K562 (cell line): ENCODE measurements around the gene RBM26. TPM values are rescaled to one million over a fixed set of nuclear protein-coding genes. Genes with fewer than 3 reads are reported as not detected.

ENCODE experiments used
- FIP1L1 ChIP-seq: fragments of 200-400 bp; formaldehyde crosslinking; IDR thresholded peaks from 2 replicates; pipeline ENCODE4 v1.6.1; 2018; ENCODE audit warnings: mild to moderate bottlenecking, low read depth, low read length; ENCODE audit not compliant: poor library complexity, severe bottlenecking
- KDM2B ChIP-seq: fragments of 250-450 bp; sonication (Bioruptor Pico); IDR thresholded peaks from 2 replicates; pipeline ENCODE4 v1.8.0; 2021; ENCODE audit warnings: mild to moderate bottlenecking, moderate library complexity
- POLR2G ChIP-seq: fragments of 200-400 bp; formaldehyde crosslinking; IDR thresholded peaks from 2 replicates; pipeline ENCODE4 v1.6.1; 2017; ENCODE audit warnings: low read depth, mild to moderate bottlenecking, antibody characterized with exemption, low read length, moderate library complexity
- TAF9B ChIP-seq: fragments of 450-650 bp; IDR thresholded peaks from 2 replicates; pipeline ENCODE4 v1.6.1; 2018; ENCODE audit warnings: mild to moderate bottlenecking; ENCODE audit not compliant: partially characterized antibody
- TEAD4 ChIP-seq, 2 experiments: sonication (generic) in 1 of 2; formaldehyde crosslinking in 1 of 2; IDR thresholded peaks; 2 replicates each; pipeline versions ENCODE4 v1.6.1 to v1.8.0; 2012 to 2022; ENCODE audit warnings: borderline replicate concordance in 1 of 2, inconsistent platforms in 1 of 2, low read length in 1 of 2, mild to moderate bottlenecking in 1 of 2, missing genetic modification reagents in 1 of 2
- ZNF384 ChIP-seq: IDR thresholded peaks from 2 replicates; pipeline ENCODE4 v1.6.1; 2012; ENCODE audit warnings: low read depth, low read length, improper control_type of control experiment
- polyA plus RNA-seq, 8 experiments: library from polyadenylated mRNA; depleted of rRNA in 4 of 8; stranded (reverse) in 5 of 8; unstranded in 3 of 8; fragments of >200 nt; fragmentation: Nextera tagmentation in 2 of 8; fragmentation: Illumina TruSeq in 1 of 8; extraction: Ambion mirVana in 2 of 8; extraction: Trizol in 1 of 8; gene quantifications; 2 replicates each; pipeline versions ENCODE4 v1.2.1 to v1.2.3, GENCODE V29; 2011 to 2014; ENCODE audit warnings: inconsistent platforms in 1 of 8, missing spikeins in 1 of 8
- total RNA-seq, 7 experiments: library from RNA; depleted of rRNA in 6 of 7; stranded (reverse); fragments of >200 nt in 6 of 7; fragmentation: Illumina TruSeq in 2 of 7; extraction: Trizol in 2 of 7; gene quantifications; 2 replicates each; pipeline versions ENCODE4 v1.2.1 to v1.2.3, GENCODE V29; 2011 to 2021; ENCODE audit warnings: low replicate concordance in 1 of 7
- TF ChIP-seq, protein P1 (sequence below), 2 experiments: fragments of 450-650 bp in 1 of 2; sonication (generic) in 1 of 2; formaldehyde crosslinking in 1 of 2; IDR thresholded peaks; 2 replicates each; pipeline versions ENCODE4 v1.7.1 to v1.9.0; 2016 to 2022; ENCODE audit warnings: inconsistent platforms in 1 of 2, mild to moderate bottlenecking in 1 of 2, missing genetic modification reagents in 1 of 2
- TF ChIP-seq, protein P2 (sequence below): sonication (generic); formaldehyde crosslinking; IDR thresholded peaks from 2 replicates; pipeline ENCODE4 v1.8.0; 2022; ENCODE audit warnings: mild to moderate bottlenecking, missing genetic modification reagents
- TF ChIP-seq, protein P3 (sequence below): sonication (generic); formaldehyde crosslinking; IDR thresholded peaks from 2 replicates; pipeline ENCODE4 v1.8.1; 2022; ENCODE audit warnings: missing genetic modification reagents
- TF ChIP-seq, protein P4 (sequence below): sonication (generic); formaldehyde crosslinking; IDR thresholded peaks from 2 replicates; pipeline ENCODE4 v1.8.0; 2022; ENCODE audit warnings: mild to moderate bottlenecking, low read depth, missing genetic modification reagents
- TF ChIP-seq, protein P5 (sequence below): sonication (generic); formaldehyde crosslinking; IDR thresholded peaks from 2 replicates; pipeline ENCODE4 v1.8.0; 2022; ENCODE audit warnings: missing genetic modification reagents, mild to moderate bottlenecking, moderate library complexity, borderline replicate concordance

RBM26 gene
- total and polyA plus RNA-seq, 9 of the 15 experiments (the other 6 are each of a cell fraction or from before 2014, with no cell fraction given): 10.0 to 42.4 (median 26.4) TPM

DNA sequence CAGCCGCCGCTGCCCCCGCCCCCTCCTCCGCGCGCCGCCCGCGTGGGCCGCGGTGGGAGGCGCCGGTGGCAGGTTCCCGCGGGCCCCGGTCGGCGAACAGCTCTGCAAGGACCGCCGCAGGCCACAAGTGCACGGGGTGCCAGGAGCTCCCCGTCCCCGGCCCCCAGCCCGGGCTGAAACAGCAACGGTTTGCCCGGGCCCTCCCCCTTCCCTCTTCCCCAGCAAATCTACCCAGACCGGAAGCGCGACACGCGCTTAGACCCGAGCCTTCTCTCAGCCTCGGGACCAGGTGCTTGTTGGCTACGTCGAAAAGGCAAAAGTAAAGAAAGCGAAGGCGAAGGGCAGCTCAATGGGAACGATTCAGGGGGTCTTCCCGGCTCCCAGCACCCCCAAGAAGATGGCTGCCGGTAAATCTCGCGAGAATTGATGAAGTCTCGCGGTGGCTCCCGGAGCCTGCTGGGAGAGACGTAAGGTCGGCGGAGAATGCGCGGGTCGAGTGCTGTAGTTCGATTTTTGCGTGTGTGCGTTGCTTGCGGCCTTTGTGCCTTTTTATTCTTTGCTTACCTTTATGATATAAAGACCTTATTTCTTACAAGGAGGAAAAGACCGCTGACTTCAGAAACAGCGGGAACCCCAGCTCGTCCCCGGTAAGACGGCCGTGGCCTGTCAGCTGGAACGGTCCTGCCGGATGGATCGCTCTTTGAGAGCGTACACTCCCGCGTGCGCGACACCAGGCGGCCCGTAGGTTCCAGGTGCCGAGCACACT is at the start of gene RBM26 (continued):
- TF ChIP-seq, protein P1, sequence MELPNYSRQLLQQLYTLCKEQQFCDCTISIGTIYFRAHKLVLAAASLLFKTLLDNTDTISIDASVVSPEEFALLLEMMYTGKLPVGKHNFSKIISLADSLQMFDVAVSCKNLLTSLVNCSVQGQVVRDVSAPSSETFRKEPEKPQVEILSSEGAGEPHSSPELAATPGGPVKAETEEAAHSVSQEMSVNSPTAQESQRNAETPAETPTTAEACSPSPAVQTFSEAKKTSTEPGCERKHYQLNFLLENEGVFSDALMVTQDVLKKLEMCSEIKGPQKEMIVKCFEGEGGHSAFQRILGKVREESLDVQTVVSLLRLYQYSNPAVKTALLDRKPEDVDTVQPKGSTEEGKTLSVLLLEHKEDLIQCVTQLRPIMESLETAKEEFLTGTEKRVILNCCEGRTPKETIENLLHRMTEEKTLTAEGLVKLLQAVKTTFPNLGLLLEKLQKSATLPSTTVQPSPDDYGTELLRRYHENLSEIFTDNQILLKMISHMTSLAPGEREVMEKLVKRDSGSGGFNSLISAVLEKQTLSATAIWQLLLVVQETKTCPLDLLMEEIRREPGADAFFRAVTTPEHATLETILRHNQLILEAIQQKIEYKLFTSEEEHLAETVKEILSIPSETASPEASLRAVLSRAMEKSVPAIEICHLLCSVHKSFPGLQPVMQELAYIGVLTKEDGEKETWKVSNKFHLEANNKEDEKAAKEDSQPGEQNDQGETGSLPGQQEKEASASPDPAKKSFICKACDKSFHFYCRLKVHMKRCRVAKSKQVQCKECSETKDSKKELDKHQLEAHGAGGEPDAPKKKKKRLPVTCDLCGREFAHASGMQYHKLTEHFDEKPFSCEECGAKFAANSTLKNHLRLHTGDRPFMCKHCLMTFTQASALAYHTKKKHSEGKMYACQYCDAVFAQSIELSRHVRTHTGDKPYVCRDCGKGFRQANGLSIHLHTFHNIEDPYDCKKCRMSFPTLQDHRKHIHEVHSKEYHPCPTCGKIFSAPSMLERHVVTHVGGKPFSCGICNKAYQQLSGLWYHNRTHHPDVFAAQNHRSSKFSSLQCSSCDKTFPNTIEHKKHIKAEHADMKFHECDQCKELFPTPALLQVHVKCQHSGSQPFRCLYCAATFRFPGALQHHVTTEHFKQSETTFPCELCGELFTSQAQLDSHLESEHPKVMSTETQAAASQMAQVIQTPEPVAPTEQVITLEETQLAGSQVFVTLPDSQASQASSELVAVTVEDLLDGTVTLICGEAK (IDR thresholded peaks at IDR 0.05): 0 out of 2 replicates have a peak, but pooled peaks have one; percentile 17
- TF ChIP-seq, protein P1 (CRISPR knock-in tag; IDR thresholded peaks at IDR 0.05): no peak
- TF ChIP-seq FIP1L1: no peak
- no peak for TF ChIP-seq KDM2B (CRISPR knock-in tag)
- TF ChIP-seq, protein P2, sequence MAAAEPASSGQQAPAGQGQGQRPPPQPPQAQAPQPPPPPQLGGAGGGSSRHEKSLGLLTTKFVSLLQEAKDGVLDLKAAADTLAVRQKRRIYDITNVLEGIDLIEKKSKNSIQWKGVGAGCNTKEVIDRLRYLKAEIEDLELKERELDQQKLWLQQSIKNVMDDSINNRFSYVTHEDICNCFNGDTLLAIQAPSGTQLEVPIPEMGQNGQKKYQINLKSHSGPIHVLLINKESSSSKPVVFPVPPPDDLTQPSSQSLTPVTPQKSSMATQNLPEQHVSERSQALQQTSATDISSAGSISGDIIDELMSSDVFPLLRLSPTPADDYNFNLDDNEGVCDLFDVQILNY: 0 out of 2 replicates have a peak, but pooled peaks have one; percentile 44
- TF ChIP-seq, protein P3, sequence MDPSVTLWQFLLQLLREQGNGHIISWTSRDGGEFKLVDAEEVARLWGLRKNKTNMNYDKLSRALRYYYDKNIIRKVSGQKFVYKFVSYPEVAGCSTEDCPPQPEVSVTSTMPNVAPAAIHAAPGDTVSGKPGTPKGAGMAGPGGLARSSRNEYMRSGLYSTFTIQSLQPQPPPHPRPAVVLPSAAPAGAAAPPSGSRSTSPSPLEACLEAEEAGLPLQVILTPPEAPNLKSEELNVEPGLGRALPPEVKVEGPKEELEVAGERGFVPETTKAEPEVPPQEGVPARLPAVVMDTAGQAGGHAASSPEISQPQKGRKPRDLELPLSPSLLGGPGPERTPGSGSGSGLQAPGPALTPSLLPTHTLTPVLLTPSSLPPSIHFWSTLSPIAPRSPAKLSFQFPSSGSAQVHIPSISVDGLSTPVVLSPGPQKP (CRISPR knock-in tag): no peak
- TF ChIP-seq, protein P4, sequence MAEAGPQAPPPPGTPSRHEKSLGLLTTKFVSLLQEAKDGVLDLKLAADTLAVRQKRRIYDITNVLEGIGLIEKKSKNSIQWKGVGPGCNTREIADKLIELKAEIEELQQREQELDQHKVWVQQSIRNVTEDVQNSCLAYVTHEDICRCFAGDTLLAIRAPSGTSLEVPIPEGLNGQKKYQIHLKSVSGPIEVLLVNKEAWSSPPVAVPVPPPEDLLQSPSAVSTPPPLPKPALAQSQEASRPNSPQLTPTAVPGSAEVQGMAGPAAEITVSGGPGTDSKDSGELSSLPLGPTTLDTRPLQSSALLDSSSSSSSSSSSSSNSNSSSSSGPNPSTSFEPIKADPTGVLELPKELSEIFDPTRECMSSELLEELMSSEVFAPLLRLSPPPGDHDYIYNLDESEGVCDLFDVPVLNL: no peak
- TF ChIP-seq TEAD4 (IDR thresholded peaks at IDR 0.05; ENCODE audit: low read length): peak; percentile 15; the same call in 1 of the 2 replicates
- TF ChIP-seq TEAD4 (CRISPR knock-in tag; IDR thresholded peaks at IDR 0.05; ENCODE audit: borderline replicate concordance): no peak
- TF ChIP-seq POLR2G: peak; percentile 86
- no peak for TF ChIP-seq ZNF384
- TF ChIP-seq TAF9B: peak; percentile 74
- TF ChIP-seq, protein P5, sequence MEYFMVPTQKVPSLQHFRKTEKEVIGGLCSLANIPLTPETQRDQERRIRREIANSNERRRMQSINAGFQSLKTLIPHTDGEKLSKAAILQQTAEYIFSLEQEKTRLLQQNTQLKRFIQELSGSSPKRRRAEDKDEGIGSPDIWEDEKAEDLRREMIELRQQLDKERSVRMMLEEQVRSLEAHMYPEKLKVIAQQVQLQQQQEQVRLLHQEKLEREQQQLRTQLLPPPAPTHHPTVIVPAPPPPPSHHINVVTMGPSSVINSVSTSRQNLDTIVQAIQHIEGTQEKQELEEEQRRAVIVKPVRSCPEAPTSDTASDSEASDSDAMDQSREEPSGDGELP (CRISPR knock-in tag): peak; percentile 90
